GM21515 (cell line): ENCODE measurements around the gene ADAMTS3.

ENCODE experiments used
- ATAC-seq: cut with Tn5 transposase; IDR thresholded peaks from one replicate; pipeline ENCODE4 v1.9.1; 2021; ENCODE audit not compliant: unreplicated experiment

Gene ADAMTS3

GRCh38 chr4:72568959-72569718 lies at the start of gene ADAMTS3:
TSS of gene ADAMTS3 (minus strand) at chr4:72569221. CDS start at chr4:72568762, 459 bp downstream.
- no peak for ATAC-seq

GRCh38 chr4:72613959-72614358 lies 44.9 kb upstream of the ADAMTS3 start:
- ATAC-seq = no peak

GRCh38 chr4:72606751-72607150 lies 37.7 kb upstream of the ADAMTS3 start:
- ATAC-seq = no peak

- no peak for ATAC-seq
Measured at GRCh38 chr4:72604324-72604723, 35.3 kb upstream of the ADAMTS3 start.

GRCh38 chr4:72602396-72603376 lies 33.7 kb upstream of the ADAMTS3 start:
- ATAC-seq = no peak

GRCh38 chr4:72591547-72592454 lies 22.8 kb upstream of the ADAMTS3 start:
- no peak for ATAC-seq

- no peak for ATAC-seq
Measured at GRCh38 chr4:72587334-72587733, 18.3 kb upstream of the ADAMTS3 start.

- ATAC-seq = no peak
Measured at GRCh38 chr4:72582853-72583252, 13.8 kb upstream of the ADAMTS3 start.

- no peak for ATAC-seq
Measured at GRCh38 chr4:72577211-72577610, 8.2 kb upstream of the ADAMTS3 start.

GRCh38 chr4:72571337-72571736 lies 2.3 kb upstream of the ADAMTS3 start:
- ATAC-seq = no peak

GRCh38 chr4:72569719-72570235 lies 756 bp upstream of the ADAMTS3 start:
- no peak for ATAC-seq

- ATAC-seq = no peak
Measured at GRCh38 chr4:72567821-72568675, 973 bp downstream of the ADAMTS3 start.

GRCh38 chr4:72567036-72567435 lies 2.0 kb downstream of the ADAMTS3 start:
- ATAC-seq = no peak

- no peak for ATAC-seq
Measured at GRCh38 chr4:72566464-72566972, 2.5 kb downstream of the ADAMTS3 start.

- ATAC-seq = no peak
Measured at GRCh38 chr4:72564789-72565188, 4.2 kb downstream of the ADAMTS3 start.

GRCh38 chr4:72564184-72564583 lies 4.8 kb downstream of the ADAMTS3 start:
- no peak for ATAC-seq

- ATAC-seq = no peak
Measured at GRCh38 chr4:72558655-72559054, 10.4 kb downstream of the ADAMTS3 start.

- no peak for ATAC-seq
Measured at GRCh38 chr4:72557021-72557420, 12.0 kb downstream of the ADAMTS3 start.

GRCh38 chr4:72555377-72555831 lies 13.6 kb downstream of the ADAMTS3 start:
- ATAC-seq = no peak
